Epithelial cell of prostate (primary cell): ENCODE measurements around the gene L3MBTL2.

Experiments
- DNase-seq: peaks from one replicate; pipeline ENCODE4 v3.0.0-alpha.2; 2011; ENCODE audit warnings: low read depth, low spot score
- H3K27ac ChIP-seq: fragments of 450-650 bp; 2 replicates; pipeline ENCODE4 v1.5.1; 2017; ENCODE audit warnings: mild to moderate bottlenecking

Gene L3MBTL2

DNA sequence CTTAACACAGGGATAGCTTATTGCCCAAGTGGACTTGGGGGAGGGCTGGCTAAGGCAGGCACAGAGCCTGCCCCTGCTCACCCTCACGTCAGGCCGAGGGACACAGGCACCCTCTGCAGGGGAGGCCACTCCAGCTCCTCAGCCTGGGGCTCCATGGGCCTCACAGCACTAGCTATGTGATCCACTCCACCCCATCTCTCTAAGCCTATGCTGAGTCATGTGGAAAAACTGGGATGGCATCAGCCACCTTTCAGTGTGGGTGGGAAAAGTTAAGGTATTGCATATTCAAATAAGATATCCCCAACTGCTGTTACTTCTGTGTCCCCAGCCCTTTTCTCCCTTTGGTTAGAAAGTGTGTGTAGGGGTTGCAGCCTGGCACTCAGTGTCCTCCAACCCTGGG is 58.6 kb downstream of the L3MBTL2 start:
- DNase-seq: no peak
- no peak overlapping the region for H3K27ac ChIP-seq

DNA sequence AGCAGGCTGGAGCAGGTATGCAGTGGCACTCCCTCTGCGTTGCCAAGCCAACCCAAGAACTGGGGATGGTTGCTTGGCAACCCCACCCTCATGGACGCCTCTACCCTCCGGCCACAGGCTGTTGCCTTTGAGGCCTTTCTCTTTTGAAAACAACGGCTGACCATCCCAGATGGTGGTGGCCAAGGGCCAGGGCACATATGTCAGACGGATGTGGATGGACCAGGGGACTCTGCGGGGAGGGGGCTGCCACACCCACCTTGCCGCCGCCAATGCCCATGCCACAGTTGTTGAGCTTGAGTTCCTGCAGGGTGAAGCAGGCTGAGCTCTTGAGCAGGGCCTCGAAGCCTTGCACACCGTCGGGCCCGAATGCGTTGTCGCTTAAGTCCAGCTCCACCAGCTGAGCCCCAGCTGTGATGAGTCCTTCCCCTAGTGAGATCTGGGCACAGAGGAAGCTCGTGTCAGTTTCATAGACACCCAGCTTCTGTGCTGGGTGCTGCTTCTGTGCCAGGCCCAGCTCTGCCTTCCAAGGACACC is 59.4 kb downstream of the L3MBTL2 start:
- no peak overlapping the region for H3K27ac ChIP-seq
- no peak for DNase-seq

DNA sequence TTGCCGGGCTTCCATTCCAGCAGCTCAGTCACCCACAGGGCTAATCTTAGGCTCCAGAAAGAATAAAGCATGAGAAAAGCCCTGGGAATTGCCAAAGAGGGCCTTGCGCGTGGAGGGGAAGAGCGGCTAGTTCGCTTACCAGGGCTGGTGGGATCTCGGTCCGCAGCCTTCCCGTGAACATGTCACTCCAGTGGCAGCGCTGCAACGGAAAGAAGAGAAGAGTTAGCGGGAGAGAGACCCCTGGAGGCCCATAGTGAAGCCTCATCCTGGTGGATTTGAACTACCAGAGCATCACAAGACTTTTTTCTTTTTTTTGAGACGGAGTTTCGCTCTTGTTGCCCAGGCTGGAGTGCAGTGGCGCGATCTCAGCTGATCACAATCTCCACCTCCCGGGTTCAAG is 62.8 kb downstream of the L3MBTL2 start:
- H3K27ac ChIP-seq: no peak overlapping the region
- no peak for DNase-seq

DNA sequence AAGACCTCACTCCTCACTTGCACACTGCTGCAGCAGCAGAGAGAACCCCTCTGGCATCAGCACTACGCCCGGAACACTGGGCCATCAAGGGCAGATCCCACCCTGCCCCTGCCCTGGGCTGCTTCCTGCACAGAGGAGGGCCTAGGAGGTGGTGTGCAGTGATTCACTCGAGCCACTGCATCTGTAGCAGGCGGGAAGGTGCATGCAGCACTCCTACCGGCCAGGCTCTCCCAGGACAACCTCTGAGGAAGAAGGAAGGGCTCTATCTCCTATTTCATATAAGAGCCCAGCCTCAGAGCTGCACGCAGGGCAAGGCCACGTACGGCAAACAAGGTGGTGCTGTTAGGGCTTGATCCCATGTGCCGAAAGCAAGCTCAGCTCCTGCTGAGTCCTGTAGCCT is 66.7 kb downstream of the L3MBTL2 start:
- peak overlapping the region; percentile 14 for H3K27ac ChIP-seq
- no peak for DNase-seq

DNA sequence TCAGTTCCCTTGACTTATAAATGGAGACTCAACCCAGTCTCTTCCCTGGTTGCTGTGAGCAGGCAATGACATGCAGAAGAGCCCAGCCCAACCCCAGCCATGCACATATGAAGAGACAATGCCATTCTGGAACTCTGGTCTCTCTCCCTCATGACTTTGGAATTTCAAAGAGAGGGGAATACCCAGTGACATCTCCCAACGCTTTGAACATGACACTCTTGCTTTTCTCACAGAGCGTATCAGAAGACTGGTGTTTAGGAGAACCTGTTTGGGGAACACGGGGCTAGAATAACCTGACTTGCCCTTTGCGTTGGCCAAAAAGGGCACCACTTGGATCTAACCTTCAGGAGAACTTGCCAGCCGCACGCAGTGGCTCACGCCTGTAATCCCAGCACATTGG is 68.0 kb downstream of the L3MBTL2 start:
- no peak for DNase-seq
- peak overlapping the region; percentile 14 for H3K27ac ChIP-seq

DNA sequence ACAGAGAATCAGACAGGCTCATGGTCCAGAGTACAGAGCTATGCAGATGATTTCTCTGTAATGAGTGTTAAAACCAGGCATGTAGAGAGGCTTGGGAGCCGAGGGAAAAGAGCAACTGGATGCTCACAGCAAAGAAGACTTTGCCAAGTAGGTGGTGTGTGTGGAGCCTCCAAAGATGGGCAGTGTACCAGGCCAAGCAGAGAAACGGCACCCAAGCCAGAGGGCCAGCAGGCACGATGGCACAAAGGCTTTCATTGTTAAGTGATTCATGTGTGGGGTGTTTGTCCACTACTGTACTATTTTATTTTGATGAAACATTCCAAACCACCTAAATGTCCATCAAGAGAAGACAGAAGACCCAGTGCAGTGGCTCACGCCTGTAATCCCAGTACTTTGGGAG is 69.7 kb downstream of the L3MBTL2 start:
- DNase-seq: no peak
- H3K27ac ChIP-seq: no peak overlapping the region

DNA sequence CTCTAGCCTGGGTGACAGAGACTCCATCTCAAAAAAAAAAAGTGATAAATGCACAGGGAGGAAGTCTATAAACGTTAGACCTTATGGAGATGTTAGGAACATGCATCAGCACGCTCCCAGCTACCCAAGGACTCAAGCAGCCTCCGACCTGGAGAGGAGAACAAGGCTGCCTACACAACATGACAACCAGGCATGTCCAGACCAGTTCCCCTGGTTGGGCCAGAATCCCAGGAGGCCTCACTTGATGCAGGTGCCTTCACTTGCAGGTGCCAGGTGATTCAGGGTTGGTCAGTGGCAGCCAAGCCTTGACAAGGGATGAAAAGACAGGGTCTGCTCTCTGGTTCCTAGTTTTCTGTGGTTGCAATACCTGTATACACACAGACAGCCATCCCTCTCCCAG is 75.0 kb downstream of the L3MBTL2 start:
- peak overlapping the region; percentile 77 for H3K27ac ChIP-seq
- peak; percentile 98 for DNase-seq

DNA sequence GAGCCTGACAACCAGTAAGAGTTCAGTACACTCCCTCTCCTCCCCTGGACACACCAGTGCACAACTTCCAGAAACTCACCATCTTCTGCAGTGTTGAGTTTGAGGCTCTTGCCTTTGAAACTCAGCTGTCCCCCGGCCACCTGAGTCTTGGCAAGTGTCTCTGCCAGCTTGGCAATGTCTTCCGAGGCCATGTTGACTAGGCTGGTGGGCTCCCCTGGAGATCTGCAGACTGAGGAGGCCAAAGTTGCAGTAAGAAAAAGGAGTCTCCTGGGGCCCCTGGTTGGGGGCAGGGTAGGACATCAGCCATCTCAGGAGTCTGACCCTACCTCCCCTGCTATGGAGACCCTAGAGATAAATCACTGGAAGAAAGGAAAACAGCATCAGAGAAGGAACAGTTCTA is 75.7 kb downstream of the L3MBTL2 start:
- DNase-seq: no peak
- peak overlapping the region; percentile 77 for H3K27ac ChIP-seq
